ENCODE data around the gene SGIP1.

- TF ChIP-seq CTCF (IDR thresholded peaks at IDR 0.05) (no peak), POLR2A (IDR thresholded peaks at IDR 0.05) (no peak)
Measured at GRCh38 chr1:66500301-66500700, 33.7 kb upstream of the SGIP1 start.

All from prostate gland (tissue), 2 donors.